ENCODE results near the gene PDPK1. TPM values are rescaled to one million over a fixed set of nuclear protein-coding genes. Genes with fewer than 3 reads are reported as not detected.
A peak's percentile ranks its signal among the peaks of the same experiment; 100 is the strongest.

The PDPK1 gene
- total RNA-seq, 4 donors from 2014 or later = 31.6 to 49.8 (median 47.8) TPM

DNA sequence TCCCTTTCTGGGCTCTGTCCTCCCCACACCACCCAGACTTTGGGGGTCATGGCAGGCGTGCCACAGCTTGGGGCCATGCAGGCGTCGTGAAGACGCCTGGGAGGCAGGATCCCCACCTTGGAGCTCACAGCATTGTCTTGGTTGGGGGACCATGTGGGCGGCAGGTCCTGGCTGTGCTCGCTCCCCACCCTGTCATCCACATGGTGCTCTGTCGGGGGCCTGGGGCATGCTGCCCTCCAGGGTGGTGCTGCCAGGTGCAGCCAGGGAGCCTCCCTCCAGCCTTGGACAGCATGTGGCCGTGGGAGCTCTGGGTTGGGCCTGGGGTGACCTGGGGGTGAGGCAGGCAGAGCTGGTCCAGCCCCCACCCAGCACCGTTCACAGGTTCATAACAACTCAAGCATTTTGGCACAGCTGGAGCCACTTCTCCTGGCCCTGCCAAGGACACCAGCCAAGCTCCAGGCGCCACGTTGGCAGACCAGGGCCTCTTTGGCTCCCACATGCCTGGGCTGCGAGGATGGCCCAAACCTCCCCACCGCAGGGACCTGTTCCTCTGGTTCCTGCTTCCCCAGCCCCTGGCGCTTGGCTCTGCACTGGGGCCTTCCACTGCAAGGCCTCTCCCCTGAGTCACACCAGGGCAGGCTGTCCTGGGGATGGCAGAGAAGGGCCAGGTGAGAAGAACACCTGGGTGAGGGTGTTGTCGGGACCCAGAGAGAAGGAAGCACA is 39.1 kb upstream of the PDPK1 start:
- Histone ChIP-seq H3K4me3 (no peak overlapping the region), H3K9me3 (no peaks in the 10 kb centered on the region), H3K36me3 (peaks cover 7% of the 10 kb centered on the region), H3K4me1 (peaks cover 75% of the 10 kb centered on the region), H3K27me3 (no peaks in the 10 kb centered on the region), H3K27ac (peak overlapping the region; percentile 88)
- peak in 1 of 2 donors; percentile 88 for DNase-seq (ENCODE audit: low spot score in 2 of 2)
- TF ChIP-seq CTCF (IDR thresholded peaks at IDR 0.05) (no peak), POLR2AphosphoS5 (IDR thresholded peaks at IDR 0.05) (peak in 2 of 3 donors; percentile 82 to 88), POLR2A (IDR thresholded peaks at IDR 0.05) (no peak)
- WGBS = 41% methylated on average over 6 of the region's 15 CpGs

DNA sequence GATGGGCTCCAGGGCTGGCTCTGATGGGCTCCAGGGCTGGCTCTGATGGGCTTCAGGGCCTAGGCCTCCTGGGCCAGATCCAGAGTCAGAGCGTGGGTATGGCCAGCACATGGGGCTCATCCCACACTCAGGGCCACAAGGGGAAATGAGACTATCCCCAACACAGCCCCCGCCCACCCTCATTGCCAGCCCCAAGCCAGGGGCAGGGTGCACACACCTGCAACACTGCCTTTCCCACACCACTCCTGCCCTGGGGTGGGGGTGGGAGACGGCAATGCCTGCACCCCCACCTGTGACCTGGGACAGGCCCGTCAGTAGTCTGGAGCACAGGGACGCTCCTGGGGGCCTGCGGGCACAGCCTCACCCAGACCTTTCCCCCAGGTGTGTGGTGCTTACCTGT is 38.4 kb upstream of the PDPK1 start:
- no peak for DNase-seq (ENCODE audit: low spot score in 2 of 2)
- Histone ChIP-seq H3K27ac (peak overlapping the region; percentile 88), H3K4me1 (peaks cover 75% of the 10 kb centered on the region), H3K4me3 (no peak overlapping the region), H3K36me3 (peaks cover 7% of the 10 kb centered on the region), H3K27me3 (no peaks in the 10 kb centered on the region), H3K9me3 (no peaks in the 10 kb centered on the region)
- WGBS = 68% methylated on average over 3 of the region's 6 CpGs
- no peak for TF ChIP-seq CTCF (IDR thresholded peaks at IDR 0.05)
- no peak for TF ChIP-seq POLR2AphosphoS5 (IDR thresholded peaks at IDR 0.05)
- TF ChIP-seq POLR2A (IDR thresholded peaks at IDR 0.05) = no peak
- no peak for TF ChIP-seq EP300 (IDR thresholded peaks at IDR 0.05)

DNA sequence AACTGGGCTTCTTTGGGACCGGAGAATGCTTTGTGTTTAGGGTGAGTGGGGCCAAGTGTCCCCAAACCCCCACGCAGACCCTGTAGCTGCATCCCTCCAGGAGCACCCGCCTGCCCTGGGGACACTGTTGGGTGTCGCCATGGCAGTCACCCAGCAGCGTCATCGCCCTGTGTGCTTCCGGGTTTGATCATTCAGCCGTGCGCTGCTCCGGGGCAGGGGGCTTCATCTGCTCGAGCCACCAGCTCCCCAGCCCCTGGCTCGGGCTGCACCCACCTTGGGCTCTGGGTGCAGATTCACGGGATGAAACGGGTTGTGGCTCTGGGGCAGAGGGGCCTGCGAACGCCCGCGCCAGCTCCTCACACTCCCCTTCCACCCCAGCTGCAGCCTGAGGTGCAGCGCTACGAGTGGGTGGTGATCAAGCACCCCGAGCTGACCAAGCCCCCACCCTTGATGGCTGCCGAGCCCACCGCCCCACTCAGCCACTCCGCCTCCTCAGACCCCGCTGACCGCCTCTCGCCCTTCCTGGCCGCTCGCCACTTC is 37.9 kb upstream of the PDPK1 start:
- Histone ChIP-seq H3K36me3 (peaks cover 7% of the 10 kb centered on the region), H3K4me3 (no peak overlapping the region), H3K27ac (peak overlapping the region; percentile 88), H3K4me1 (peaks cover 75% of the 10 kb centered on the region), H3K9me3 (no peaks in the 10 kb centered on the region), H3K27me3 (no peaks in the 10 kb centered on the region)
- WGBS = 82% methylated on average over 12 of the region's 29 CpGs
- TF ChIP-seq CTCF (IDR thresholded peaks at IDR 0.05) = no peak
- TF ChIP-seq POLR2AphosphoS5 (IDR thresholded peaks at IDR 0.05) = no peak
- TF ChIP-seq EP300 (IDR thresholded peaks at IDR 0.05) = no peak
- no peak for TF ChIP-seq POLR2A (IDR thresholded peaks at IDR 0.05)
- DNase-seq (ENCODE audit: low spot score in 2 of 2) = no peak

DNA sequence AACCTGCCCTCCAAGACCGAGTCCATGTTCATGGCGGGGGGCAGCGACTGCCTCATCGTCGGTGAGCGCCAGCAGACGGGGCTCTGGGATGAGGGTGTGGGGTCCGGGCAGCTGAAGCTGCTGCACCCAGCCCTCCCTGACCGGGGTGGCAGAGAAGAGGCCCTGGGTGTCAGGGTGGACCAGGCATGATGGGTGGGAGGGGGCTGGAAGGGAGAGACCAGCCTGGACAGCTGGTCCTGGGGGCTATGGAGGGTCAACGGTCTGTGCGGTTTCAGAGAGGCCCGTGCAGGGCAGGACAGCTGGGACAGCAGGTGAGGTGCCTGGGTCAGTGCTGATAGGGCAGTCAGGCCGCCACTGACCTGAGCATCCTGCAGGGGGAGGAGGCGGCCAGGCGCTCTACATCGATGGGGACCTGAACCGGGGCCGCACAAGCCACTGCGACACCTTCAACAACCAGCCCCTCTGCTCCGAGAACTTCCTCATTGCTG is 37.3 kb upstream of the PDPK1 start:
- Histone ChIP-seq H3K27me3 (no peaks in the 10 kb centered on the region), H3K4me3 (no peak overlapping the region), H3K27ac (no peak overlapping the region), H3K4me1 (peaks cover 75% of the 10 kb centered on the region), H3K36me3 (peaks cover 7% of the 10 kb centered on the region), H3K9me3 (no peaks in the 10 kb centered on the region)
- TF ChIP-seq CTCF (IDR thresholded peaks at IDR 0.05) = no peak
- TF ChIP-seq EP300 (IDR thresholded peaks at IDR 0.05) = no peak
- no peak for TF ChIP-seq POLR2A (IDR thresholded peaks at IDR 0.05)
- no peak for TF ChIP-seq POLR2AphosphoS5 (IDR thresholded peaks at IDR 0.05)
- DNase-seq (ENCODE audit: low spot score in 2 of 2) = no peak
- 93% methylated on average over 10 of the region's 20 CpGs for WGBS

- Histone ChIP-seq H3K4me1 (peaks cover 68% of the 10 kb centered on the region), H3K9me3 (no peaks in the 10 kb centered on the region), H3K27ac (no peak overlapping the region), H3K36me3 (peaks cover 5% of the 10 kb centered on the region), H3K27me3 (no peaks in the 10 kb centered on the region), H3K4me3 (peak overlapping the region; percentile 12)
- no peak for DNase-seq (ENCODE audit: low spot score in 2 of 2)
- TF ChIP-seq EP300 (IDR thresholded peaks at IDR 0.05) (no peak), CTCF (IDR thresholded peaks at IDR 0.05) (peak; percentile 97 to 98)
- 43% methylated on average over 8 of the region's 23 CpGs for WGBS
Observed at GRCh38 chr16:2500918-2501750, 36.7 kb upstream of the PDPK1 start.

All from suprapubic skin (tissue), 4 donors.